KOPT-K1 (cell line): ENCODE measurements around the gene ACSF3.
"Not testable (repeated sequence)": the region's sequence is repeated elsewhere in the genome, so short reads cannot be mapped to it uniquely, and the experiment has no call there.

Experiments used
- H3K27ac ChIP-seq: fragments of 200-600 bp; sonication (generic); 2 replicates; pipeline ENCODE4 v1.5.1; 2016; ENCODE audit warnings: antibody characterized with exemption, mild to moderate bottlenecking, low read depth, low read length; ENCODE audit not compliant: poor library complexity, severe bottlenecking
- H3K36me3 ChIP-seq: fragments of 200-600 bp; sonication (generic); 2 replicates; pipeline ENCODE4 v1.5.1; 2017; ENCODE audit warnings: antibody characterized with exemption, mild to moderate bottlenecking, low read length, moderate library complexity; ENCODE audit not compliant: insufficient read depth
- H3K9me3 ChIP-seq: fragments of 200-600 bp; sonication (generic); 2 replicates; pipeline ENCODE4 v1.5.1; 2017; ENCODE audit warnings: antibody characterized with exemption, low read length, mild to moderate bottlenecking; ENCODE audit not compliant: insufficient read depth, poor library complexity, severe bottlenecking

The ACSF3 gene

GRCh38 chr16:89090669-89091426, 2.8 kb upstream of the ACSF3 start:
- Histone ChIP-seq H3K36me3 (no peaks in the 10 kb centered on the region; the same call in 1 of the 2 replicates), H3K27ac (peak overlapping the region; percentile 66), H3K9me3 (no peaks in the 10 kb centered on the region)

- Histone ChIP-seq H3K27ac (peak overlapping the region; percentile 66), H3K36me3 (peaks cover 4% of the 10 kb centered on the region; the same call in 1 of the 2 replicates), H3K9me3 (no peaks in the 10 kb centered on the region)
Measured at GRCh38 chr16:89092013-89092412, 1.6 kb upstream of the ACSF3 start.

- not testable (repeated sequence) for H3K9me3 ChIP-seq
- peak overlapping the region; percentile 93 for H3K27ac ChIP-seq
Measured at GRCh38 chr16:89093252-89093601, 425 bp upstream of the ACSF3 start.

GRCh38 chr16:89094252-89094879, 714 bp downstream of the ACSF3 start:
- Histone ChIP-seq H3K9me3 (no peaks in the 10 kb centered on the region), H3K36me3 (peaks cover 4% of the 10 kb centered on the region; the same call in 1 of the 2 replicates), H3K27ac (peak overlapping the region; percentile 93)

More at GRCh38 chr16:89093252-89093601, 425 bp upstream of the ACSF3 start:
- not testable (repeated sequence) for H3K36me3 ChIP-seq

GRCh38 chr16:89094880-89095258, 1.2 kb downstream of the ACSF3 start:
- peaks cover 4% of the 10 kb centered on the region; the same call in 1 of the 2 replicates for H3K36me3 ChIP-seq
- H3K27ac ChIP-seq = peak overlapping the region; percentile 93
- H3K9me3 ChIP-seq = no peaks in the 10 kb centered on the region

- Histone ChIP-seq H3K27ac (peak overlapping the region; percentile 93), H3K36me3 (peaks cover 11% of the 10 kb centered on the region), H3K9me3 (no peaks in the 10 kb centered on the region)
Measured at GRCh38 chr16:89095491-89095951, 1.9 kb downstream of the ACSF3 start.

GRCh38 chr16:89096042-89096717, 2.5 kb downstream of the ACSF3 start:
- H3K27ac ChIP-seq = peak overlapping the region; percentile 93
- peaks cover 17% of the 10 kb centered on the region for H3K36me3 ChIP-seq
- no peaks in the 10 kb centered on the region for H3K9me3 ChIP-seq

- H3K9me3 ChIP-seq = no peaks in the 10 kb centered on the region
- peaks cover 24% of the 10 kb centered on the region for H3K36me3 ChIP-seq
- peak overlapping the region; percentile 93 for H3K27ac ChIP-seq
Measured at GRCh38 chr16:89096768-89097391, 3.2 kb downstream of the ACSF3 start.

- H3K27ac ChIP-seq = peak overlapping the region; percentile 93
- H3K36me3 ChIP-seq = peaks cover 29% of the 10 kb centered on the region
- no peaks in the 10 kb centered on the region for H3K9me3 ChIP-seq
Measured at GRCh38 chr16:89097392-89097772, 3.7 kb downstream of the ACSF3 start.

- no peaks in the 10 kb centered on the region for H3K9me3 ChIP-seq
- peak overlapping the region; percentile 93 for H3K27ac ChIP-seq
- H3K36me3 ChIP-seq = peaks cover 44% of the 10 kb centered on the region
Measured at GRCh38 chr16:89098767-89099430, 5.2 kb downstream of the ACSF3 start.

- H3K27ac ChIP-seq = peak overlapping the region; percentile 93
- no peaks in the 10 kb centered on the region for H3K9me3 ChIP-seq
- peaks cover 54% of the 10 kb centered on the region for H3K36me3 ChIP-seq
Measured at GRCh38 chr16:89099905-89100304, 6.3 kb downstream of the ACSF3 start.

GRCh38 chr16:89100601-89101302, 7.1 kb downstream of the ACSF3 start:
- Histone ChIP-seq H3K27ac (peak overlapping the region; percentile 93), H3K36me3 (peaks cover 63% of the 10 kb centered on the region), H3K9me3 (no peaks in the 10 kb centered on the region)

- Histone ChIP-seq H3K27ac (peak overlapping the region; percentile 93), H3K36me3 (peaks cover 67% of the 10 kb centered on the region), H3K9me3 (no peaks in the 10 kb centered on the region)
Measured at GRCh38 chr16:89101303-89102040, 7.8 kb downstream of the ACSF3 start.
